ENCODE data around the gene TRAPPC6A.
A peak's percentile ranks its signal among the peaks of the same experiment; 100 is the strongest.
"Not testable (repeated sequence)": the region's sequence is repeated elsewhere in the genome, so short reads cannot be mapped to it uniquely, and the experiment has no call there.

Gene TRAPPC6A

DNA sequence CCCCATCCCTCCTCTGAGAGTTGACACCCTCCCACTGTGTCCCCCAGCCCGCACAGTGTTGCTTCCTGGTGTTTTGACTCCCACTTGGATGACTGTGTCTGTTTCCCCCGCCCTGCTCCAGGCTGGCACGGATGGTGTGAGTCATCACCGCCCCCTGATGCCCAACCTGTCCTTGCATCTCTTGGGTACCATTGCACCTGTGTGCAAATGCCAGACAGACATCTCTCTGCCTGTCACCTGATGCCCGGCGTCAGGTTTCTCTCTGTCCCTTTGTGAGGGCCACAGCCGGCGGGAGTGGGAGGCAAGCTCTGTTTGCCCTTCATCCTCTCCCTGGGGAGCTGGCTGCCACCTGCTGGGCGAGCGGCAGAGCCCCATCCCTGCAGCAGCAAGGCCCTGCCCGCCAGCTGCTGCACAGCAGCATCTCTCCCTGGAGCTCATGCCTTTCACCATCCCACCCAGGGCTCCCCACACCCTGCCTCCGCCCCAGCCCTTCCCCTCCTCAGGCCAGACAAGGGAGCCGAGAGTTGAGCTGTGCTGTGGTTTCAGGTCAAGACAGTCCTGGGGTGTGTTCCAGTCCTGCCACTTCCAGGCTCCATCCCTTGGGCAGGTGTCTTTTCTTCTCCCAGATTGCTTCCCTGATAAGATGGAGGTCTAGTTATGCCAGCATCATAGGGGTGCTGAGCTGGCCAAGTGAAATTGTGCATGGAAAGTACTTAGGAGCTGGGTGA is 47.0 kb downstream of the TRAPPC6A start:
- DNase-seq (ENCODE audit: low spot score) = no peak

DNA sequence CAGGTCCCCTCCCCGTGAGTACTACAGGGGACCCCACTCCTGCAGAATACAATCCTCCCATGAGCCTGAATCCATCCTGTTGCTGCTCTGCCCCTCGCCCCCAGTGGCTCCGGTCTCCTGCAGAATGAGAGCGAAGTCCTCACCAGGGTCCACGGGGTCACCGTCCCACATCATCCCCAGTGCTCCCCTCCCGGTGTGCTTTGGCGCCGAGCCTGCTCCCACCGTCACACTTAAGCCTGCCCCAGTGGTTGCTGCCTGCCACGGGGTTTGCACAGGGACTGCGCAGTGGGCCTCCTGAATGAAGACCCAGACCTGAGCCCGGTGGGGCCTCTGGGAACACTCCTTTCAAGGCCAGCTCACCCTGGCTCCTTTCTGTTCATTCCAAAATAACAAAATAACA is 47.8 kb downstream of the TRAPPC6A start:
- DNase-seq (ENCODE audit: low spot score) = no peak

DNA sequence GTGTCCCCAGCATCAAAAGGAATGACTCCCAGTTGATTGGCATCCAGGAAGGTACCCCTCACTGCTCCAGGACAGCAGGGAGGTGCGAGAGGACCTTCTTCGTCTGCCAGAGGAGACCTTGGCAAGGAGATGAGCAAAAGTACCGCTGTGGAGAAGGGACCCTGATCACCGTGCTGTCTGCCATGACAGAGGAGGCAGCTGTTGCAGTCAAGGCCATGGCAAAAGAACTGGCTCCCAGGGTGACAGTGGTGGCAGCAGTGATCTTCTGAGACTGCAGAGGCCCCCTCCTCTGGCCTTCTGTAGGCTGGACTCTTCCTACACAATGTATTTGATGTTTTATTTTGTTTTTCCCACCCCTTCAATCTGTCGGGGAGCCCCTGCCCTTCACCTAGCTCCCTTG is 49.2 kb downstream of the TRAPPC6A start:
- DNase-seq (ENCODE audit: low spot score) = no peak

DNA sequence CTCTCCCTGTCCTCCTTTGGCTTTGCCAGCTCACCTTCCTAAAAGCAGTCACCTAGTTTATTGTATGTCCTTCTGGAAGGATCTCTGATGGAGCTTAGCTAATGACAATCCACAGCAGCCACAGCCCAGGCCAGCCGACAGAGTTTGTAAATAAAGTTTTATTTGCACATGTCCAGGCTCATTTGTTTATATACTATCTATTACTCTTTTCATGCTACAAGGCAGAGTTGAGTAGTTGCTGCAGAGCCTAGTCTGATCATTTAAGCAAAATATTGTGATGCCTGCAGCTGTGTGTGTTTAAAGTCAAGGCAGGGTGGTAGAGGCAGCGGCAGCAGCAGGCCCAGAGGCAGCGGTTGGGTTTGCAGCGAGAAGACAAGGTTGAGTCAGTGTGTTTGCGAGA is 49.9 kb downstream of the TRAPPC6A start:
- no peak for DNase-seq (ENCODE audit: low spot score)

DNA sequence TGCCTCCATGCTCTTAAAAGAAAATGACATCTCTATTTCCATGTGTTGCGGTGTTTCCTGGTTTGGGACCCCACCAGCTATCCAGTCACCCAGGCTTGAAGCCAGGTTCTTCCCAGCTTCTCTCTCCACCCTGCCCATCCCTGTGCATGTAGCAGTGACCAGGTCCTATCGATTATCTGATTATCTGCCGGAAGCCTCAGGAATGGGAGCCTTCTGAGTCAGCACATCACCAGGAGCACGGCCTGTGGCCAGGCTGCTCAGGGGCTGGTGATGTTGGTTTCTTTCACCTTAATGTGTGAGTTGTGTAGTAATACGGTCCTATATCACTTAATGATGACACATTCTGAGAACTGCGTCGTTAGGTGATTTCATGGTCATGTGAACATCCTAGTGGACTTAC is 51.4 kb downstream of the TRAPPC6A start:
- DNase-seq (ENCODE audit: low spot score) = no peak

DNA sequence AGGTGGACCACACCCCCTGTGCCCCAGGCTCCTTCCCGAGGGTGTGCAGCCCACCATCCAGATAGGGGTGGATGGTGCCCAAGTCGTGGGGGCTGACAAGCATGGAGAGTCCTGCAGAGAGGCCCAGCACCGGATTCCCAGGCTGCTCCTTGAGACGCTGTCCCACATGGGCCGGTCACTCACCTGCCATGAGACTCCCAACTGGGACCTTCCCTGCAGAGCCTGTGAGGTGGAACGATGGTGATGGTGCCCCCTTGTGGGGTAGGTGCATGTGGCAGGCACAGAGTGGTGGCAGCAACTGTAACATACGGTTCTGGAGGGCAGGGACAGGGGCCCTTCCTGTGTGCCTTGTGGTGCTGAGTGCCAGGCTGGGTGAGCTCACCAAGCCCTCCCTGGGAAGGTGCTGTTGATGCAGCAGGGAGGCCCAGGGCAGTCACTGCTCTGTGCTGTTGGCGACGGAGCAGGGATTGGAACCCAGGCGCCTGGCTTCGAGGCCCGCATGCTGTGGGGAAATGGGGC is 52.0 kb downstream of the TRAPPC6A start:
- peak; percentile 62 for DNase-seq (ENCODE audit: low spot score)

DNA sequence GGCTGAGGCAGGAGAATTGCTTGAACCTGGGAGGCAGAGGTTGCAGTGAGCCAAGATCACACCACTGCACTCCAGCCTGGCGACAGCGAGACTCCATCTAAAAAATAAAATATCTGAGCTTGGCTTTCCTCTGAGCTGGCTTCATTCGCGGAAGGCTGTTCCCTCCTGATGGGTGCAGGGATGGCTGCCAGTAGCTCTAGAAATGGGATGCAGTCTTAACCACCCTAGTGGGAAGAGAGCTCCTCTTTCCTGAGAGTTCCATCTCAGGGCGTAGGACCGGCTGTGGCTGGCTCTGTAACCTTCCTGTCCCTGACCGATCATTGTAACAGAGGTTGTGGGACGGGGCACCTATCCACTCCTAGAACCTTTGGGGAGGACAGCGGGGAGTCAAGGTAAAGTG is 52.7 kb downstream of the TRAPPC6A start:
- DNase-seq (ENCODE audit: low spot score) = no peak

DNA sequence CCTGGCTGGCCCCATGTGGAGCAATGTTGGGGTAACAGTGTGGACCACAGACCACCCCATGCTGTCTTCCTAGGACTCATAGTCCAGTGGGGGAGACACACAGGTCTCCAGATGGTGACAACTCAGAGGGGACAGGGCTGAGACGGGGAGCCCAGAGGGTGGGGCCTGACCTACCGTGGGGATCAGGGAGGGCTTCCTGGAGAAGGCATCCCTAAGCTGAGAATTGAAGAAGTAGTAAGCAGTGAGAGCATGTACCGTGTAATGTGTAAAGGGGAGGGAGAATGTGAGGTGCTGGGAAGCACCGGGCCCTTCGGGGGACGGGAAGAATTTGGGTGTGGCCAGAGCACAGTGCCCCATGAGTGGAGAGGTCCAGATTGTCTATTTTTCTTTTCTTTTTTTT is 54.0 kb downstream of the TRAPPC6A start:
- no peak for DNase-seq (ENCODE audit: low spot score)

DNA sequence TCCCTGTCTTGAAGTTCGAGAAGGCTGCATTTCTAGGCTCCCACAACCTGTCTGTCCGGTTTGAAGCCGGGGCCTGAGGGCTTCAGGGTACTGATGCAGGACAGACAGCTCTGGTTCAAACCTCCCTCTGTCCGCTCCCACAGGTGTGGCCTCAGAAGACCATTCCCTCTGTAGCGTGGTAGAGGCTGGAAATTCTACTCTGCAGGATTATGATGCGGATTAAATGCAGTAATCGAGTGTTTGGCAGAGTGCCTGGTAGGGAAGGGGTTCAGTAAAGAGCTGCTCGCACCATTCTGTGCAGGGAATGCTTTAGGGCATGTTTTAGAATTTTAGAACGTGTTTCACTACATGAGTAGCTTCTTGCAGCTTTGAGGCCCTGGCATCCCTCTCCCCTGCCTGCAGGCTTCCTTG is 54.6 kb downstream of the TRAPPC6A start:
- no peak for DNase-seq (ENCODE audit: low spot score)

DNA sequence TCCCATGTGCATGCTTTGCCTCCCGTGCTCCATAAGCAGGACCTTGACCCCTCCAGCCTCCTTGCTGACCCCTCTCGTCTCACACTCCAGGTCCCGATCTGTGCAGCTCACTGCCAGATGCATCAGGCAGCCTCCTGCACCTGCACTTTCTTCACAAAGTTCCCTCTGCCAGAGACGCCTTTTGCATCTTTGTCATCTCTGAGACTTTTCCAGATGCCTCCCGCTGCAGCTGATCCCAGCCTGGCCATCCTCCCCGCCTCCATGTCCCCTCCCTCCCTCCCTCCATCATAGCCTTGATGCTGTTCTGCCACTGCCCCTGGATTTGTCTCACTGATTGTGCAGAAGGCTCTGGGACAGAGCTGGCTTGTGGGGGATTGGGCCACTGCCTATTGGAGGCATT is 55.2 kb downstream of the TRAPPC6A start:
- DNase-seq (ENCODE audit: low spot score) = no peak

DNA sequence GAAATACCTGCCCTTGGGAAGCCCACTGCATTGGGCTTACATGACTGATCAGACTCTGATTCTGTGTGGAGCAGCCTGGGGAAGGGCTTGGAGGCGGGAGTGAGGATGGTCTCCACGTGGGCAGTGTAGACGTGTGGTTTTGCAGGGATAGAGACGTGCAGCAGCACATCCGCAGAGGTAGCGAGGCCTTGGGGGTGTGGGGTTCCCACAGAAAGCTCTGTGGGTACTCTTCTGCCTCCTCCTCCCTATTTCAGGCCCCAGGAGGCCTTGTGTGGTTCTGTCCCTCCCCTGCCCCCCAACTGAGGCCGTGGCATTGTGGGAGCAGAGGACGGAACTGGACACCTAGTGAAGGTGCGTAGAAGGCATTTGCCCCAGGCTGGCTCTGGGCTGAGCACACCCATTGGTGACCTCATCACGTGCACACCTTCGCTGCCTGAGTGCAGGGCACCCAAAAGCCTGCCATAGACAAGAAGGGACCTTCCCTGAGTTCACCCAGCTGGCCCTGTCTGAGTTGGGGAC is 56.2 kb downstream of the TRAPPC6A start:
- no peak for DNase-seq (ENCODE audit: low spot score)

DNA sequence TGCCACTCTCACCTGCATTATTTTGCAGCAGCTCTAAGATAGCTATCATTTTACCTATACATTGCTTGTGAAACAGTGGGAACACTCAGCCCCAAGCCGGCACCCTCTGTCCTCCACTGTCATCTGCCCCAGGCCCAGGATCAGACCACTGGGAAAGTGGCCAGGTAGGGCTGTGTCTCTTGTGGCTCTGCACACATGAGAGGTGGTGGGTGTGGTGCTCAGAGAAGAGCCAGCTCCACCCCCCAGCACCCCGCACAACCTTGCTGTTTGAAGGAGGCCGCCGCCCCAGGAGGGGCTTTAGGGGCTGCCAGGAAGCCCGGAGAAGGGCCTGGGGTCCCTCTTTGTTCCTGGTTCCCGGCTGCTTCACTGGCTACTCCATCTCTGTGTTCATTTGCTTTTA is 58.5 kb downstream of the TRAPPC6A start:
- no peak for DNase-seq (ENCODE audit: low spot score)

DNA sequence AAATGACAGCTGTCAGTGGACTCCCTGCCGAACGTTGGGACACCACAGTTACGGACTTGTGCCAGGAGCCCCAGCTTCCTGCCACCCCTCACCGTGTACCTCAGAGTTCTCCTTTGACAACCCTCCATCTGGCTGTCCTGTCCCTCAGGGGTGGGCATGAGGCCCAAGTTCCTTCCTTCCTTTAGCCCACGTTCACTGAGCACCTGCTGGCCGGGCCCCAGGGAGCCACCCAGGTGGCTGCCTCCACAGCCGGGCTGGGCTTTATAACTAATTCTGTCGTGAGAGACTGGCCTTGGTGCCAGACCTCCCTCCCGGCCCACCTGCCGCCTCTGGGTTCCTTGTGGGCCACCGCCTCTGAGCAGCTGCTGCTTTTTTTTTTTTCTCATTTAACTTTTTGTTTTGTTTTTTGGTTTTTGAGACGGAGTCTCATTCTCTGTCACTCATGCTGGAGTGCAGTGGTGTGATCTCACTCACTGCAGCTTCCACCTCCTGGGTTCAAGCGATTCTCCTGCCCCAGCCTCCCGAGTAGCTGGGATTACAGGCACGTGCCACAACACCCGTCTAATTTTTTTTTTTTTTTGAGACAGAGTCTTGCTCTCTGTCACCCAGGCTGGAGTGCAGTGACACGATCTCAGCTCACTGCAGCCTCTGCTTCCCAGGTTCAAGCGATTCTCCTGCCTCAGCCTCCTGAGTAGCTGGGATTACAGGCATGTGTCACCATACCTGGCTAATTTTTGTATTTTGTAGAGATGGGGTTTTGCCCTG is 59.3 kb downstream of the TRAPPC6A start:
- not testable (repeated sequence) for DNase-seq (ENCODE audit: low spot score)

DNA sequence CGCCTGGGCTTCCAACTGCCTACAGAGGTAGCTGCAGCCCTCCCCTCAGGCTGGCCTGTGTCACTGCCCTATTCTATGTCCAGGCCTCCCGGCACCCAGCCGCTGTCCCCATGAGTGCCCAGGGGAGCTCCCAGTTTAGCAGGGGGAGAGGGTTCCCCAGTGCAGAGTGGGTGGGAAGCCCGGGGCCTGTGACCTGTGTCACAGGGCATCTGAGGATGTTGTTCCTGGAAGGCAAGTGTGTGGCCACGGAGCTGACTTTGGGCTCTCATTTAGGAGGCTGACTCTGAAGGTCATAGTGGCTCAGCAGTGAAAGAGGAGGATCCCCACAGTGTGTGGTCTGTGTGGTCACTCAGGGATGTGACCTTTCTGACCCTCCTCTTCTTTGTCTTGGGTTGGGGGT is 59.9 kb downstream of the TRAPPC6A start:
- no peak for DNase-seq (ENCODE audit: low spot score)

DNA sequence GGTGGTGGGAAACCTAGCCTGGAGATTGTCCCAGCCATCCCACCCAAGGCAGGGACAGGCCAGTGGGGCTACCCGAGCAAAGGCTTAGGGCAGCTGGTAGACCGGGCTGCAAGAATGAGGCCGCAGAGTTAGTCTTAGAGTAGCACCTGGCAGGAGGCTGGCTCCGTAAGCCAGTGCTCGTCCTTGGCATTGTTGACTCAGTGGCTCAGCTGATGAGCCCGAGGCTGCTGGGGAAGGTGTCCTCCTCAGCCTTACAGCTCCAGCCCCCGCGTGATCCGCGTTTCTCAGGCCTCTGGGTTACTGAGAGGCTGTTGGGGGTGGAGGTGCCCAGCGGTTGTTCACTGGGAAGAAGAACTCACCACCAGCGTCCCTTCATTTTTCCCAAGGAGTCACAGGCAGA is 60.4 kb downstream of the TRAPPC6A start:
- DNase-seq (ENCODE audit: low spot score) = no peak

DNA sequence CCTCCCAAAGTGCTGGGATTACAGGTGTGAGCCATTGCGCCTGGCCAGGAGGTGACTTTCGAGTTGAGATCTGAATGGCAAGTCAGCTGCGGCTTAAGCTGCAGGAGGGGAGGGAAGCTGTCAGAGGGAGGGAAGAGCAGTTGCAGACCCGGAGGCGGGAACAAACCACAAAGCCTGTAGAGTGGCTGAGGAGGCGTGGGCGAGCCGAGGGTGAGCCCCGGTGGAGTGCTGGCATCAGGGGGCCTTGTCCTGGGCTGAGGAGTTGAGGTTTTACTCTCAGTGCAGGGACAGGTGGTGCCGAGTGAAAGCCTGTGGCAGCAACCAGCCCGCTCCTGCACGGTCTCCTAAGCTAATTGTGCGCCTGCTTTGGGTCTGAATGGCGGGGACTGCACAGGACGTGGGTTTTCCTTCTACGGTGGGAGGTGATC is 60.9 kb downstream of the TRAPPC6A start:
- no peak for DNase-seq (ENCODE audit: low spot score)

DNA sequence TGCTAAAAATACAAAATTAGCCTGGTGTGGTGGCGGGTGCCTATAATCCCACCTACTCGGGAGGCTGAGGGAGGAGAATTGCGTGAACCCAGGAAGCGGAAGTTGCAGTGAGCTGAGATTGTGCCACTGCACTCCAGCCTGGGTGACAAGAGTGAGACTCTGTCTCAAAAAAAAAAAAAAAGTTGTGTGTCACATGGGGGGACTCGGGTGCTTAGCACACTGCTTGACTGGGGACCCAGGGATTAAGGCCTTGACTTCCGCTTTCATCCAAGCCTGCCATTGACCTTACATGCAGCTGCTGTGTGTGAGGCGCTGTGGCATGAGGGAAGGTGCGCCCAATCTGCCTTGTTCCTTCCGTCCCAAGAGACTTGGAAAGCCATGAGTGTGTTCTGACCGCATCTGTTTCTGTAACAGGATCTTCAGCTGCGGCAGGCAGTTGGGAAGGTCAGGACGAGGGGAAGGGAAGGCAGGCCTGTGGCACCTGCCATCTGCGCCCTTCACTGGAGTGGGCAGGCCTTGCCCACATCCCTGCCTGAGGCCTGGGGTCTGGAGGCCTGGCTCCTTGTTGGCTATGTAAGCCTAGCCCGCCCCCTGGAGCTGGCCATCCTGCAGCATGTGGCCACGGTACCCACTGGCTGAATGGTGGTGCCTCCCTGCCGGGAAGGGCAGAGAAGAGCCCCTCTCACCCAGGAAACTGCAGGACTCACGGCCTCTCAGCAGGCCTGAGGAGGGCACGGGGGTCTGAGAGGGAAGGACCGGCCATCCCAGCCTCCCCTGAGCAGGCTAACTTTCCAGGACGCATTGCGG is 62.0 kb downstream of the TRAPPC6A start:
- DNase-seq (ENCODE audit: low spot score) = no peak

DNA sequence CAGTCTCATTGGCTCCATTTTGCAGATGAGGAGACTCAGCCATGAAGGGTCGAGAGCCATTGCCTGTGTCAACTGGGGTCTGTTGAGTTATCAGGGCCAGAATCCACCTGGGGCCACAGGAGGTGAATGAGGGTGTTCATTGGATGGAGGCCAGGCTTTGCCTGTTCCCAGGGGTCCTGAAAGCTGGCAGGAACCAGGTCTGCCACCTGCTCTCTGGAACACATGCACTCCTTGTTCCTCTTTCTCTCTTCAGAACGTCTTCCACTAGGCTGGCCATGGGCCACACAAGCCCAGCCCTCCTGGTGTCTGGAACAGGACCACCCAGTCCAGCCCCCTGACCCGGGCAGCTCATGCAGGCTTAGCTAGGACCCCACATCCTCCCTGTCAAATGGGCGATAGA is 63.9 kb downstream of the TRAPPC6A start:
- DNase-seq (ENCODE audit: low spot score) = no peak

DNA sequence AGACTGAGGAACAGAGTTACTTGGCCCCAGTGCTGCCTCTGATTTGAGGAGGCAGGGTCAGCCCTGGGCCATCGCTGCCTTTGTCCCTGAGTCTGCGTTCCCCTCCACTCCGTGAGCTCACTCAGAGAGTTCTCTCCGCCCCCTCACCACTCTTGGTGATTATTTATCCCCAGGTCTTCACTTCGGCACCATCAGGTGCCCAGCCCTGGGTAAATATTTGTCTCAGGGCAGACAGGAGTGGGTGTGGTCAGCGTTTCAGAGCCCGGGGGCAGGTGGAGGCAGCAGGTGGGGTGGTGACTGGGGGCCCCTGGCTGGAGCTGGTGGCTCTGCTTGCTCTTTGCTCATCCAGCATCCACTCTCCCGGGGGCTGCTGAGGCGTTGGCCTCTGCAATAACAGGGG is 64.4 kb downstream of the TRAPPC6A start:
- no peak for DNase-seq (ENCODE audit: low spot score)

Measured in hematopoietic multipotent progenitor cell treated with erythropoietin and hydrocortisone succinate and interleukin-3 and kit ligand, for 15 days (in vitro differentiated cells).